Left lobe of liver (tissue), 2 donors: ENCODE measurements around the gene YARS2. TPM values are rescaled to one million over a fixed set of nuclear protein-coding genes. Genes with fewer than 3 reads are reported as not detected.
"Not testable (repeated sequence)": the region's sequence is repeated elsewhere in the genome, so short reads cannot be mapped to it uniquely, and the experiment has no call there.

Experiments
- ATAC-seq: fragments of 200-7000 bp; cut with Tn5 transposase; one replicate; pipeline ENCODE4 v1.9.1; 2020; ENCODE audit warnings: mild to moderate bottlenecking, moderate library complexity
- DNase-seq: peaks from one replicate; pipeline ENCODE4 v3.0.0-alpha.2; 2020; ENCODE audit warnings: low spot score
- total RNA-seq: library from RNA; stranded (reverse); gene quantifications from one replicate; pipeline ENCODE4 v1.2.1, GENCODE V29; 2021
- donor health status: DM: no; HTN: no; CAD: no; lungs with moderate emphysema.
- donor health status: DM: no; HTN: yes; CAD: no.

Gene YARS2
- total RNA-seq, 1 donor from 2014 or later, result 7.2 TPM

GRCh38 chr12:32754111-32754510 is 1.6 kb downstream of the YARS2 start:
- no peak for DNase-seq

GRCh38 chr12:32753605-32754004 is 2.1 kb downstream of the YARS2 start:
- no peak for DNase-seq
- no peak for ATAC-seq

More at GRCh38 chr12:32754111-32754510, 1.6 kb downstream of the YARS2 start:
- ATAC-seq, result no peak

- DNase-seq, result no peak
- no peak for ATAC-seq
These were observed 12.4 kb downstream of the YARS2 start for GRCh38 chr12:32743264-32743663.

- DNase-seq, result no peak
These were observed 13.6 kb downstream of the YARS2 start for GRCh38 chr12:32742133-32742532.

GRCh38 chr12:32739279-32739678 is 16.4 kb downstream of the YARS2 start:
- ATAC-seq, result no peak
- DNase-seq, result no peak

More at GRCh38 chr12:32742133-32742532, 13.6 kb downstream of the YARS2 start:
- no peak for ATAC-seq

- DNase-seq (no peak), ATAC-seq (no peak)
These were observed 18.0 kb downstream of the YARS2 start for GRCh38 chr12:32737715-32738114.

GRCh38 chr12:32736445-32736844 is 19.3 kb downstream of the YARS2 start:
- ATAC-seq (no peak), DNase-seq (no peak)

- ATAC-seq, result no peak
- DNase-seq, result no peak
These were observed 20.7 kb downstream of the YARS2 start for GRCh38 chr12:32734952-32735351.

- ATAC-seq (no peak), DNase-seq (no peak)
These were observed 28.5 kb downstream of the YARS2 start for GRCh38 chr12:32727237-32727636.

- DNase-seq (no peak), ATAC-seq (no peak)
These were observed 29.4 kb downstream of the YARS2 start for GRCh38 chr12:32726286-32726685.

GRCh38 chr12:32725308-32725707 is 30.4 kb downstream of the YARS2 start:
- ATAC-seq, DNase-seq: not testable (repeated sequence)

GRCh38 chr12:32718926-32719325 is 36.8 kb downstream of the YARS2 start:
- ATAC-seq, result no peak
- DNase-seq, result no peak

- DNase-seq, result no peak
- ATAC-seq, result no peak
These were observed 40.9 kb downstream of the YARS2 start for GRCh38 chr12:32714772-32715171.

- DNase-seq (no peak), ATAC-seq (no peak)
These were observed 46.8 kb downstream of the YARS2 start for GRCh38 chr12:32708926-32709325.

- ATAC-seq, result no peak
- DNase-seq, result no peak
These were observed 49.2 kb downstream of the YARS2 start for GRCh38 chr12:32706335-32707024.

- ATAC-seq, result no peak
- DNase-seq, result no peak
These were observed 49.9 kb downstream of the YARS2 start for GRCh38 chr12:32705783-32706182.

- DNase-seq (no peak), ATAC-seq (no peak)
These were observed 52.8 kb downstream of the YARS2 start for GRCh38 chr12:32702946-32703345.

- no peak for ATAC-seq
- no peak for DNase-seq
These were observed 53.2 kb downstream of the YARS2 start for GRCh38 chr12:32702473-32702872.

GRCh38 chr12:32699437-32699836 is 56.3 kb downstream of the YARS2 start:
- not testable (repeated sequence) for ATAC-seq, DNase-seq

GRCh38 chr12:32698285-32698684 is 57.4 kb downstream of the YARS2 start:
- ATAC-seq, result no peak
- no peak for DNase-seq

GRCh38 chr12:32697445-32697844 is 58.3 kb downstream of the YARS2 start:
- no peak for ATAC-seq
- DNase-seq, result no peak
